B cell (primary cell): ENCODE measurements around the gene PFKP. TPM values are rescaled to one million over a fixed set of nuclear protein-coding genes. Genes with fewer than 3 reads are reported as not detected.

Experiments used
- ATAC-seq: fragments of 200-7000 bp; cut with Tn5 transposase; one replicate; pipeline ENCODE4 v1.10.0; 2021; ENCODE audit warnings: low read depth, mild to moderate bottlenecking, moderate number of reproducible peaks, moderate library complexity
- CTCF ChIA-PET: fragments of 350-600 bp; sonication (Branson Sonifier 250); formaldehyde crosslinking; loops from one replicate; lab custom pipeline; 2021; ENCODE audit warnings: antibody characterized with exemption, inconsistent platforms; lab: Charles Lee
- POLR2A ChIA-PET: fragments of 350-600 bp; sonication (Branson Sonifier 250); formaldehyde crosslinking; loops from one replicate; lab custom pipeline; 2021; ENCODE audit warnings: antibody characterized with exemption; lab: Charles Lee
- DNase-seq: peaks from one replicate; pipeline ENCODE4 v3.0.0; 2013
- H2AFZ ChIP-seq: 2 replicates; pipeline ENCODE4 v1.6.1; 2012; ENCODE audit warnings: mild to moderate bottlenecking, low read depth, low read length; ENCODE audit not compliant: insufficient read depth, poor library complexity, severe bottlenecking
- H3K27ac ChIP-seq, 2 donors: 1 replicate in 1 of 2; 2 replicates in 1 of 2; pipeline ENCODE4 v1.5.1; 2012 to 2013; ENCODE audit warnings: low read length in 2 of 2, mild to moderate bottlenecking in 2 of 2, moderate library complexity in 1 of 2
- H3K27me3 ChIP-seq, 4 experiments: fragments of 200-600 bp in 1 of 4; sonication (generic) in 1 of 4; replicated peaks in 1 of 4; 1 replicate in 2 of 4; 2 replicates in 2 of 4; pipeline versions ENCODE4 v1.6.1 to v1.7.0; 2013 to 2016; ENCODE audit warnings: low read length in 3 of 4, mild to moderate bottlenecking in 2 of 4, mixed read lengths in 1 of 4, moderate library complexity in 1 of 4; ENCODE audit not compliant: insufficient read depth in 4 of 4, control insufficient read depth in 3 of 4; ENCODE audit errors: control extremely low read depth in 1 of 4
- H3K36me3 ChIP-seq, 2 experiments: replicated peaks in 1 of 2; 1 replicate in 1 of 2; 2 replicates in 1 of 2; pipeline versions ENCODE4 v1.6.1 to v1.7.1; 2013; ENCODE audit warnings: low read length in 1 of 2; ENCODE audit not compliant: insufficient read depth in 2 of 2, control insufficient read depth in 1 of 2; ENCODE audit errors: control extremely low read depth in 1 of 2, extremely low read depth in 1 of 2
- H3K4me1 ChIP-seq, 2 donors: fragments of 200-600 bp in 1 of 2; sonication (generic) in 1 of 2; 1 replicate in 1 of 2; 2 replicates in 1 of 2; pipeline versions ENCODE4 v1.5.1 to v1.6.1; 2013 to 2017; ENCODE audit warnings: low read length in 2 of 2; ENCODE audit not compliant: control insufficient read depth in 2 of 2, insufficient read depth in 2 of 2
- H3K4me2 ChIP-seq: replicated peaks from 2 replicates; pipeline ENCODE3; 2012; ENCODE audit warnings: mild to moderate bottlenecking, low read depth, low read length; ENCODE audit not compliant: poor library complexity, severe bottlenecking
- H3K4me3 ChIP-seq, 5 experiments: fragments of 200-600 bp in 1 of 5; sonication (generic) in 1 of 5; 1 replicate in 3 of 5; 2 replicates in 2 of 5; pipeline versions ENCODE4 v1.5.1 to v1.7.0; 2011 to 2016; ENCODE audit warnings: low read length in 4 of 5, mild to moderate bottlenecking in 4 of 5, low read depth in 2 of 5, control low read depth in 1 of 5, moderate library complexity in 1 of 5; ENCODE audit not compliant: insufficient read depth in 1 of 5; ENCODE audit errors: control extremely low read depth in 1 of 5, extremely low read depth in 1 of 5
- H3K79me2 ChIP-seq: fragments of 200-600 bp; sonication (generic); one replicate; pipeline ENCODE4 v1.6.0; 2016; ENCODE audit warnings: low read length; ENCODE audit not compliant: control insufficient read depth, insufficient read depth
- H3K9ac ChIP-seq: fragments of 200-600 bp; sonication (generic); 2 replicates; pipeline ENCODE4 v1.6.1; 2017; ENCODE audit warnings: mild to moderate bottlenecking, low read length, moderate library complexity
- H3K9me3 ChIP-seq, 3 donors: one replicate each; pipeline versions ENCODE4 v1.6.1 to v1.7.1; 2013; ENCODE audit warnings: low read length in 2 of 3; ENCODE audit not compliant: control insufficient read depth in 2 of 3, insufficient read depth in 1 of 3; ENCODE audit errors: control extremely low read depth in 1 of 3
- H4K20me1 ChIP-seq: 2 replicates; pipeline ENCODE4 v1.6.0; 2012; ENCODE audit warnings: mild to moderate bottlenecking, low read length; ENCODE audit not compliant: insufficient read depth, control insufficient read depth, poor library complexity, severe bottlenecking
- H3K27ac Mint-ChIP-seq: one replicate; pipeline ENCODE4 v1.8.0; 2021; ENCODE audit warnings: mixed read lengths
- H3K27me3 Mint-ChIP-seq: one replicate; pipeline ENCODE4 v1.8.0; 2021; ENCODE audit warnings: mixed read lengths
- H3K4me1 Mint-ChIP-seq: one replicate; pipeline ENCODE4 v1.8.0; 2021; ENCODE audit warnings: mixed read lengths
- H3K4me3 Mint-ChIP-seq: one replicate; pipeline ENCODE4 v1.8.0; 2021; ENCODE audit warnings: mixed read lengths
- H3K9me3 Mint-ChIP-seq: one replicate; pipeline ENCODE4 v1.8.0; 2022; ENCODE audit warnings: mixed read lengths; ENCODE audit not compliant: insufficient read depth
- EZH2 ChIP-seq: IDR thresholded peaks from 2 replicates; pipeline ENCODE4 v1.6.1; 2012; ENCODE audit warnings: borderline replicate concordance, low read depth, mild to moderate bottlenecking, moderate library complexity, low read length; ENCODE audit not compliant: insufficient read depth, poor library complexity, severe bottlenecking
- WGBS: methylation state at CpG from one replicate; pipeline ENCODE4 v1.1.5; 2013; ENCODE audit warnings: missing lambda C conversion rate; ENCODE audit not compliant: insufficient coverage; 5-methylcytosine and 5-hydroxymethylcytosine counted together
- intact Hi-C: fragments of 100-400 bp; cut with micrococcal nuclease; formaldehyde crosslinking; loops from one replicate; pipeline ENCODE4 v1.10.0; 2022
- polyA plus RNA-seq: library from polyadenylated mRNA; depleted of rRNA; stranded (reverse); fragments of >200 nt; gene quantifications from 2 replicates; pipeline ENCODE4 v1.2.3, GENCODE V29; 2012
- total RNA-seq, 2 donors: library from RNA; stranded (reverse); fragments of 120-200 nt in 1 of 2; gene quantifications; 1 replicate in 1 of 2; 2 replicates in 1 of 2; pipeline versions ENCODE4 v1.2.3 to v1.2.4, GENCODE V29; 2013 to 2022
- TF ChIP-seq, protein P1 (sequence below): fragments of 200-600 bp; IDR thresholded peaks from one replicate; pipeline ENCODE4 v1.8.0; 2022; ENCODE audit warnings: antibody characterized with exemption, mild to moderate bottlenecking

PFKP gene
- total and polyA plus RNA-seq, 2 donors (not counting 1 experiment from before 2014, with no cell fraction given), result 41.4 to 54.3 TPM

DNA sequence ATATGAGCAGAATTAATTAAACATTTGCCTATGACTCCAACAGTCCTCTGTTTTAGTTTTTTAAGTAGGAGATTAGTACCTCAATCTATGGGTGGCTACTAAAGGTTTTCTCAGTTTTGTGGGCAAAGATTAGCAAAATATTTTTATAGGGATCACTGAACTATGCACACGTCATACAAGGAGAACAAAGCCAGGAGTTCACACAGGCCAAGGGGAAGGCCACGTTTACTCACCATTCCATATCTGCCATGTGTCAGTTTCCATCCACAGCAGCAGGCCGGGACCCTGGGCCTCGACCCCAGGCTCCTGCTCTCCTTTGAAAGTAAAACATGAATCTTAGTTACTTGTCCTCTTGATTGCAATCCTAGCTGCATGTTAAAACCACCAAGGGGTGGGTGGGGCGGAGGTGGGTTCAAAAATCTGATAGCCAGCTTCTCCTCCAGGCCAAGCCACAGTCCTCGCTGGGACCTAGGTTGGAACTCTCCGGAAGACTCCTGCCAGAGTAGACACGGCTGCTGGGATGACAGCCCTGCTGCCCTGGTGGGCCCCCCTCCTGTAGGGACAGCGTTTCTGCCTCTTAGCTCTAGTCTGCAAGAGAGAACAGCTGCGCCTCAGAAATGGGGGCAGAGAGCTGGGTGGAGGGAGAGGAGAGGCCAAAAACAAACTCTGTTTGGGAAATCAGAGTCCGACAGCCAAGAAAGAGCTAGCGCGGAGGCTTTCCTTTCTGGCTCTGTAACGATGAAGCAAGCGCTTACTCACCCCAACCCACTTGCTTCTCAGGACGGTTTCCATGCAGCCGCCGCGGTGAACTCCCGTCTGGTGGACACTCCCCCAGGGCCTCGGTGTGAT, 69.6 kb downstream of the PFKP start:
- ChIA-PET CTCF (no interaction called here), POLR2A (no interaction called here)
- Histone ChIP-seq H2AFZ (no peak overlapping the region), H4K20me1 (no peaks in the 10 kb centered on the region), H3K4me2 (no peak overlapping the region), H3K27me3 (no peaks in the 10 kb centered on the region), H3K9ac (no peak overlapping the region), H3K9me3 (no peaks in the 10 kb centered on the region), H3K4me1 (no peaks in the 10 kb centered on the region), H3K4me3 (no peak overlapping the region), H3K36me3 (peaks cover 9 to 82% of the 10 kb centered on the region in 2 experiments), H3K27ac (no peak overlapping the region), H3K79me2 (no peaks in the 10 kb centered on the region)
- Mint-ChIP-seq H3K4me1 (no peaks in the 10 kb centered on the region), H3K27ac (no peak overlapping the region), H3K27me3 (no peaks in the 10 kb centered on the region), H3K9me3 (no peaks in the 10 kb centered on the region), H3K4me3 (no peak overlapping the region)
- WGBS, result 90% methylated on average over 21 of the region's 21 CpGs
- intact Hi-C loops, result no loop called here
- TF ChIP-seq, protein P1, sequence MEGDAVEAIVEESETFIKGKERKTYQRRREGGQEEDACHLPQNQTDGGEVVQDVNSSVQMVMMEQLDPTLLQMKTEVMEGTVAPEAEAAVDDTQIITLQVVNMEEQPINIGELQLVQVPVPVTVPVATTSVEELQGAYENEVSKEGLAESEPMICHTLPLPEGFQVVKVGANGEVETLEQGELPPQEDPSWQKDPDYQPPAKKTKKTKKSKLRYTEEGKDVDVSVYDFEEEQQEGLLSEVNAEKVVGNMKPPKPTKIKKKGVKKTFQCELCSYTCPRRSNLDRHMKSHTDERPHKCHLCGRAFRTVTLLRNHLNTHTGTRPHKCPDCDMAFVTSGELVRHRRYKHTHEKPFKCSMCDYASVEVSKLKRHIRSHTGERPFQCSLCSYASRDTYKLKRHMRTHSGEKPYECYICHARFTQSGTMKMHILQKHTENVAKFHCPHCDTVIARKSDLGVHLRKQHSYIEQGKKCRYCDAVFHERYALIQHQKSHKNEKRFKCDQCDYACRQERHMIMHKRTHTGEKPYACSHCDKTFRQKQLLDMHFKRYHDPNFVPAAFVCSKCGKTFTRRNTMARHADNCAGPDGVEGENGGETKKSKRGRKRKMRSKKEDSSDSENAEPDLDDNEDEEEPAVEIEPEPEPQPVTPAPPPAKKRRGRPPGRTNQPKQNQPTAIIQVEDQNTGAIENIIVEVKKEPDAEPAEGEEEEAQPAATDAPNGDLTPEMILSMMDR, result no peak
- TF ChIP-seq EZH2, result no peak
- no peak for ATAC-seq
- DNase-seq, result no peak

DNA sequence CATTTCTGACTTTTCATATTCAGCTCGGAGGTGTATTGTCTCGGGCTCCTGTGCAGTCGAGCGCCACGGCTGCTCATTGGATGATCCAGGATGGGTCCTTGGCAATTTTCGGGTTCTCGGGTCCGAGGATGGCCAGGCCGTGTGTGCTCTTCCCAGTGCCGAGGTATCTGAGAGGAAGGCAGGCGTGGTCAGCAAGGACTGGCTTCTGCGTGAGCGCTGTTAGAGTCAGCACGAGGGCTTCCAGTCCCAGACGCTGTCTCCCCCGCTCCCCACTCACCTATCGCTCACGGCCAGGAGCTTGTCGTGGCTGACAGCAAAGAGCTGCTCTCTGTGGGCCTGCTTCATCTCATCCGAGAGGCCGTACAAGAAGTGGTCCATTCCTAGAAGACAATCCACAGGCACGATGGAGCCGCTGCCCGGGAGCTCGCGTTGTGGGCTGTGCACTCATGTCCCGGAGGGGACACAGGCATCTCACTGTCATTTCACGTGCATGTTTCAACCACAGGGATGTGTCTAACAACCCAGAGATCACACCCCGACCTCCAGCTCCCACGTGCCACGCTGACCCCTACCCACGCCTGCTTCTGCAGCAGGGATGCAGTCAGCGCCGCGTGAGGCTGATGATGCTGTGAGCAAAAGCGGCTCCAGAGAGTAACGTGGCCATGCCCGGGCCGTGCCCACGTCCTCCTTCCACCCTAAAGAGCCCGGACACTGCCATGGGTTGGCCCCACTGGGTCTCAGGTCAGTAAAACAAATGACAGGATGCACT, 70.8 kb downstream of the PFKP start:
- no peak overlapping the region for H3K9ac ChIP-seq
- H3K27me3 ChIP-seq, result no peaks in the 10 kb centered on the region
- no peak overlapping the region for H2AFZ ChIP-seq
- H4K20me1 ChIP-seq, result no peaks in the 10 kb centered on the region
- DNase-seq (no peak), ATAC-seq (no peak)
- H3K4me3 ChIP-seq, result no peak overlapping the region
- H3K4me2 ChIP-seq, result no peak overlapping the region
- 96% methylated on average over 41 of the region's 41 CpGs for WGBS
- TF ChIP-seq, protein P1, result no peak
- TF ChIP-seq EZH2, result no peak
- H3K4me1 Mint-ChIP-seq, result no peaks in the 10 kb centered on the region
- no peaks in the 10 kb centered on the region for H3K9me3 Mint-ChIP-seq
- no peaks in the 10 kb centered on the region for H3K79me2 ChIP-seq
- H3K27ac ChIP-seq, result no peak overlapping the region
- ChIA-PET POLR2A (no interaction called here), CTCF (no interaction called here)
- no peaks in the 10 kb centered on the region for H3K9me3 ChIP-seq
- H3K4me1 ChIP-seq, result no peaks in the 10 kb centered on the region
- no peak overlapping the region for H3K27ac Mint-ChIP-seq
- peaks cover 9 to 85% of the 10 kb centered on the region in 2 experiments for H3K36me3 ChIP-seq
- intact Hi-C loops, result no loop called here
- H3K27me3 Mint-ChIP-seq, result no peaks in the 10 kb centered on the region
- no peak overlapping the region for H3K4me3 Mint-ChIP-seq
